Amygdala (tissue), 56 donors: ENCODE measurements around the gene MADCAM1.

Experiments used
- DNase-seq, 56 donors: peaks; one replicate each; lab custom pipeline; 2025; lab: John Stamatoyannopoulos, UW

The MADCAM1 gene

DNA sequence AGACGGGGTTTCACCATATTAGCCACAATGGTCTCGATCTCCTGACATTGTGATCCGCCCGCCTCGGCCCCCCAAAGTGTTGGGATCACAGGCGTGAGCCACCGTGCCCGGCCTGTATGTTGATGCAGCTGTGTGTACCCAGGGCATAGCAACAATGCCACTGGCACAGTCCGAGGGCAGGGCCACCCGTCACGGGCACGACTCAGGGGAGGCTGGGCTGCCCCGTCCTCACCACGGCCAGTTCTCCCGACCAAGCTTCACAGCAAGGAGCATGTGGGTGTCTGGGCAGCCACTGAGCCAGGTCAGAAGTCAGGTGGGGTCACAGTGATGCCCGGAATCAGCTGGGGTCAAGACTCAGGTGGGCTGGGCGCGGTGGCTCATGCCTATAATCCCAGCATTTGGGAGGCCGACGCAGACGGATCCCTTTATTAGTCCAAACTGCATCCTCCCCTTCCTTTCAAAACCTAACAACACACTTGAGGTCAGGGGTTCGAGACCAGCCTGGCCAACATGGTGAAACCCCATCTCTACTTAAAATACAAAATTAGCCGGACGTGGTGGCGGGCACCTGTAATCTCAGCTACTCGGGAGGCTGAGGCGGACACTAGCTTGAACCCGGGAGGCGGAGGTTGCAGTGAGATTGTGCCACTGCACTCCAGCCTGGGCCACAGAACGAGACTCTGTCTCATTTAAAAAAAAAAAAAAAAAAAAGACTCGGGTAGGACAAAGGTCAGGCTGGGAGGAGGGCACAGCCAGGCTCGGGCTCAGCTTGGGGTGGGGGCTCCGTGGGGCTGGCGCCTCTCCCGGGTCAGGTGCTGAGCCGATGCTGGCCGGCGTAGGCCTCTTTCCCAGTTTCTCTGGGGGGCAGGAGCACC is 34.1 kb downstream of the MADCAM1 start:
- DNase-seq = no peak

- peak in 50 of 56 donors; percentile 20 to 87 (median 67) for DNase-seq
Observed at GRCh38 chr19:531009-531752, 34.9 kb downstream of the MADCAM1 start.

DNA sequence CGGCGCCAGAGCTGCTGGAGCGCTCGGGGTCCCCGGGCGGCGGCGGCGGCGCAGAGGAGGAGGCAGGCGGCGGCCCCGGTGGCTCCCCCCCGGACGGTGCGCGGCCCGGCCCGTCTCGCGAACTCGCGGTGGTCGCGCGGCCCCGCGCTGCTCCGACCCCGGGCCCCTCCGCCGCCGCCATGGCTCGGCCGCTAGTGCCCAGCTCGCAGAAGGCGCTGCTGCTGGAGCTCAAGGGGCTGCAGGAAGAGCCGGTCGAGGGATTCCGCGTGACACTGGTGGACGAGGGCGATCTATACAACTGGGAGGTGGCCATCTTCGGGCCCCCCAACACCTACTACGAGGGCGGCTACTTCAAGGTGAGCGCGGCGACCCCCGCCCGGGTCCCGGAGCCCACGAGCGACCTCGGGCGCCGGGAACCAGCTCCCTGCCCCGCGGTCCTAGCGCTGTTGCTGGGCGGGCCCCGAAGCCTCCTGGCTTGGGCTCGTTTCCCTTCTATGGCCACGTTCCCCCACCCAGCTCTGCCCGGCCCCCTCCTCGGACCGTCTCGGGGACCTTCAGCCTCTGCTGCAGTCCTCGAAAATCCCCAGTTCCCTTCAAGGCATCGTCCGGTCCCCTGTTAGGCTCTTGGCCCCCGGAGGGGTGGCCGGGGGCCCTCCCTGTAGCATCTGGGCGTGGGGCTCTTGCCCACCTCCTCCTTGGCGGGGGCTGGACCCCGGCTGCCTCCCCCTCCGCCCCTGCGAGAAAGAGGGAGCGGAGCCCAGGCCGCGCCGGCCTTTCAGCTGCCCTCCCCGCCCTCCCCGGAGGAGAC is 35.7 kb downstream of the MADCAM1 start, which contains the start of gene CDC34:
Gene CDC34 (plus strand): TSS at position 8 of the 808 bp plus-strand sequence. CDS start 172 bp downstream, at position 180.
- peak in 6 of 56 donors; percentile 35 to 54 (median 40) for DNase-seq

- peak in 55 of 56 donors; percentile 24 to 88 (median 70) for DNase-seq
Observed at GRCh38 chr19:532561-533363, 36.5 kb downstream of the MADCAM1 start.

GRCh38 chr19:533364-534058 is 37.2 kb downstream of the MADCAM1 start:
- no peak for DNase-seq

- no peak for DNase-seq
Observed at GRCh38 chr19:534088-534487, 37.8 kb downstream of the MADCAM1 start.

GRCh38 chr19:535017-535835 is 38.9 kb downstream of the MADCAM1 start:
- DNase-seq = no peak

- DNase-seq = no peak
Observed at GRCh38 chr19:536031-536880, 40.0 kb downstream of the MADCAM1 start.

DNA sequence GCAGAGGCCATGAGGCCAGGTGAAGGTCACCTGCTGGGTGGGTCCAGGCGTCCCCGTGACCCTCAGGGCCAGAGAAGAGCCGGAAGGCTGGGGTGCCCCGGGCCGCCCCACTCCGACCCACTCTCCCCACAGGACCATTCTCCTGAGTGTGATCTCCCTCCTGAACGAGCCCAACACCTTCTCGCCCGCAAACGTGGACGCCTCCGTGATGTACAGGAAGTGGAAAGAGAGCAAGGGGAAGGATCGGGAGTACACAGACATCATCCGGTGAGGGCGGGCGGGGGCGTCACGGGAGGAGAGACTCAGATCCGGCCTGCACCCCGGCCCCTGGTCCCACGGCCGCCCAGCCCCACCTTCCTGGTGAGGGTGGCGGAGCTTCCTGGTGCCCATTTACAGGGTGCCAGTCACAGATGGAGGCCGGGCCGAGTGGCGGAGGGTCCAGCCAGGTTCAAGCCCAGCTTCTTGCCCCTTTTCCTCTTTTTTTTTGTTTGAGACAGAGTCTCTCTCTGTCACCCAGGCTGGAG is 40.7 kb downstream of the MADCAM1 start:
- DNase-seq = no peak

DNA sequence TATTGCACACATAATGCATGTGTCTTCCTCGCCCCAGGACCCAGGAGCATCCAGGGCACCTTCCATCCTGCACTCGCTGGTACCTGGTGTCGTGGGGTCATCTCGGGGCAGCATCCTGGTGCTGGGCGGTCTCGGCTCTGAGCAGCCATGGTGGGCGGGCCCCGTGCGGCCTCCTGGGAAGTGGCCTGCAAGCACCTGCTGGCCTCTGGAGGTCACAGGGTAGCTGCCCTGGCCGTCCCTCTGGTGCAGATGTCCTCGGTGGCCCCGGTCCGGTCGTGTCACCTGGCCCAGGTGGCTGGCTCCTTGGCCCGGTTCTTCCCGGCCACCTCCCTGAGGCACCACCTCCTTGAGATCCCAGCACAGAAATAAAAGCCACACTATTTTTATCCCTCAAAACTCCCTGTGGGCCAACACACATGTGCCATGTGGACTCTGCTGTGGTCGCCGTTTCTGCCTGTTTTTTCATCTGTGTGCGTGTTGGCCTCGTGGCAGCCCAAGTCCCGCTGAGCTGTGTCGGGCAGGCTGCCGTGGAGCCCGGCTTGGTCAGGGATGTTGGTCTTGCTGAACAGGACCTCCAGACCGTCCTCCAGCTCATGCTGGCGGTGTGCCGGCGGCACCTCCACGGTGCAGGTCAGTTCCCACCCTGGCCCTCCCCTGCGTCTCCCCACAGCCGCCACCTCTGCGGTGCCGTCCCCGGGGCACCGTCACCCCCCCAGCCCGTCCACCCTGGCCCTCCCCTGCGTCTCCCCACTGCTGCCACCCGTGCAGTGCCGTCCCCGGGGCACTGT is 42.5 kb downstream of the MADCAM1 start:
- DNase-seq = no peak

GRCh38 chr19:539429-540030 is 43.2 kb downstream of the MADCAM1 start:
- no peak for DNase-seq

DNA sequence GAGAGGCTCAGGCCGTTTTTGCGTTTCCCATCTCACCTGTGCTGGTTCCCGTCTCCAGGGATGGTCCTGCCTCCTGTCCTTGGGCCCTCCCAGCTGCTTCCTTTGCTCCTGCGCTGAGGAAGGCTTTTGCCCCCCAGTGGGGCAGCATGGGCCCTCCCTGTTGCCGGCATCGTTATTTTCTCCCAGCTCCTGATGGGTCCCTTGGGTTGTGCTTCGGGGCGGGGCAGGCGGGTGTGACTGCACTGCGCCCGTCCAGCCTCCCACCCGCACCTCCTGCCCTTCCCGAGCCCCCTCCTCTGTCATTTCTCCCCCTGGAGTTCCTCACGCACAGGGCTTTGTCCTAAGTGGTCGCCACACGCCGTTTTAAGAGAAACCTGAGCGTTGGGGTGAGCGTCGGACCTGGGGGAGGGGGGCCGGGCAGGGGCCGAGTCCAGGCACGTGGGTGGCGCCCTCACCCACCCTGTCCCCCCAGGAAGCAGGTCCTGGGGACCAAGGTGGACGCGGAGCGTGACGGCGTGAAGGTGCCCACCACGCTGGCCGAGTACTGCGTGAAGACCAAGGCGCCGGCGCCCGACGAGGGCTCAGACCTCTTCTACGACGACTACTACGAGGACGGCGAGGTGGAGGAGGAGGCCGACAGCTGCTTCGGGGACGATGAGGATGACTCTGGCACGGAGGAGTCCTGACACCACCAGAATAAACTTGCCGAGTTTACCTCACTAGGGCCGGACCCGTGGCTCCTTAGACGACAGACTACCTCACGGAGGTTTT is 44.8 kb downstream of the MADCAM1 start:
- DNase-seq = no peak

DNA sequence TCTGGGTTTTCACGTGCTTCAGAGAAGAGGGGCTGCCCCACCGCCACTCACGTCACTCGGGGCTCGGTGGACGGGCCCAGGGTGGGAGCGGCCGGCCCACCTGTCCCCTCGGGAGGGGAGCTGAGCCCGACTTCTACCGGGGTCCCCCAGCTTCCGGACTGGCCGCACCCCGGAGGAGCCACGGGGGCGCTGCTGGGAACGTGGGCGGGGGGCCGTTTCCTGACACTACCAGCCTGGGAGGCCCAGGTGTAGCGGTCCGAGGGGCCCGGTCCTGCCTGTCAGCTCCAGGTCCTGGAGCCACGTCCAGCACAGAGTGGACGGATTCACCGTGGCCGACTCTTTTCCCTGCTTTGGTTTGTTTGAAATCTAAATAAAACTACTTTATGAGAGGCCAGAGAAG is 45.4 kb downstream of the MADCAM1 start:
- no peak for DNase-seq

- no peak for DNase-seq
Observed at GRCh38 chr19:542173-542866, 46.0 kb downstream of the MADCAM1 start.
